ENCODE results near the gene SPDYE16.
"Not testable (repeated sequence)": the region's sequence is repeated elsewhere in the genome, so short reads cannot be mapped to it uniquely, and the experiment has no call there.

DNA sequence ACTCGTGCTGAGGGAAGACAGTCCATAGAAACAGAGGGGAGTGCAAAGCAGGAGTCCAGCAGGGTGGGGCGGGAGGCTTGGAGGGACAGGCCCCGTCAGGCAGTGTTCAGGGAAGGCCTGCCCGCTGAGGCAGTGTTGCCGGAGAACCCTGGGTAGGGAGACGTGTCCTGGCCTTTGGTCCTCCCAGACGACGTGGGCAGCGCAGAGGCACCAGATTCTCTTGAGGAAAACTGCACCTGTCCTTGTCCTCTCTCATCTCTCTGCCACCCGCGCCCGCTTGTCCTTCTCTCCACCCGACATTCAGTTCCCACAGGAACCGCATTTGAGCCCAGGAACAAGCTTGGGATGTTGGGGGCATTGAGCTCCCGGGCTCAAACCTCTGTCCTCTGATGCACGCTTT is 47.4 kb downstream of the SPDYE16 start:
- TF ChIP-seq, protein P1, sequence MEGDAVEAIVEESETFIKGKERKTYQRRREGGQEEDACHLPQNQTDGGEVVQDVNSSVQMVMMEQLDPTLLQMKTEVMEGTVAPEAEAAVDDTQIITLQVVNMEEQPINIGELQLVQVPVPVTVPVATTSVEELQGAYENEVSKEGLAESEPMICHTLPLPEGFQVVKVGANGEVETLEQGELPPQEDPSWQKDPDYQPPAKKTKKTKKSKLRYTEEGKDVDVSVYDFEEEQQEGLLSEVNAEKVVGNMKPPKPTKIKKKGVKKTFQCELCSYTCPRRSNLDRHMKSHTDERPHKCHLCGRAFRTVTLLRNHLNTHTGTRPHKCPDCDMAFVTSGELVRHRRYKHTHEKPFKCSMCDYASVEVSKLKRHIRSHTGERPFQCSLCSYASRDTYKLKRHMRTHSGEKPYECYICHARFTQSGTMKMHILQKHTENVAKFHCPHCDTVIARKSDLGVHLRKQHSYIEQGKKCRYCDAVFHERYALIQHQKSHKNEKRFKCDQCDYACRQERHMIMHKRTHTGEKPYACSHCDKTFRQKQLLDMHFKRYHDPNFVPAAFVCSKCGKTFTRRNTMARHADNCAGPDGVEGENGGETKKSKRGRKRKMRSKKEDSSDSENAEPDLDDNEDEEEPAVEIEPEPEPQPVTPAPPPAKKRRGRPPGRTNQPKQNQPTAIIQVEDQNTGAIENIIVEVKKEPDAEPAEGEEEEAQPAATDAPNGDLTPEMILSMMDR (IDR thresholded peaks at IDR 0.05): not testable (repeated sequence)
- TF ChIP-seq POLR2A (IDR thresholded peaks at IDR 0.05): not testable (repeated sequence)
